Activated T-cell treated with anti-CD3 and anti-CD28 coated beads for 24 hours (primary cell): ENCODE measurements around the gene NR5A1.

Experiments
- DNase-seq: peaks from one replicate; pipeline ENCODE4 v3.0.0-alpha.2; 2020; ENCODE audit warnings: low read depth

Gene NR5A1

DNA sequence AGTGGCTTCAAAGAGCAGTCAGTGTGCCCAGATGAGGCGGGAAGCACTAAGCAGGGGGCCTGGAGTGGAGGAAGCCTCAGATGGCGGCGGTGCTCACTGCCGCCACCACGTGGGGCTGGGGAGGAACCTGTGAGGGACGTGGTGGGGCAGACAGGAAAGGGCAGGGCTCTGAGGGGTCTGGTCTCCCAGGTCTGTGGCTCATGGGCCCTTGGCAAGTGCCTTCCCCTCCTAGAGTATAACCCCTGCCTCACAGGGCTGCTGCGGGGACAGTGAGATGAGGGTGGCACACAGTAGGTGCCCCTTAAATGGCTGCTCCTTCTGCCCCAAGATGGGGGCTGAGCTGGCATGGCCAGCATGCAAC, 26.6 kb downstream of the NR5A1 start:
- DNase-seq = no peak

DNA sequence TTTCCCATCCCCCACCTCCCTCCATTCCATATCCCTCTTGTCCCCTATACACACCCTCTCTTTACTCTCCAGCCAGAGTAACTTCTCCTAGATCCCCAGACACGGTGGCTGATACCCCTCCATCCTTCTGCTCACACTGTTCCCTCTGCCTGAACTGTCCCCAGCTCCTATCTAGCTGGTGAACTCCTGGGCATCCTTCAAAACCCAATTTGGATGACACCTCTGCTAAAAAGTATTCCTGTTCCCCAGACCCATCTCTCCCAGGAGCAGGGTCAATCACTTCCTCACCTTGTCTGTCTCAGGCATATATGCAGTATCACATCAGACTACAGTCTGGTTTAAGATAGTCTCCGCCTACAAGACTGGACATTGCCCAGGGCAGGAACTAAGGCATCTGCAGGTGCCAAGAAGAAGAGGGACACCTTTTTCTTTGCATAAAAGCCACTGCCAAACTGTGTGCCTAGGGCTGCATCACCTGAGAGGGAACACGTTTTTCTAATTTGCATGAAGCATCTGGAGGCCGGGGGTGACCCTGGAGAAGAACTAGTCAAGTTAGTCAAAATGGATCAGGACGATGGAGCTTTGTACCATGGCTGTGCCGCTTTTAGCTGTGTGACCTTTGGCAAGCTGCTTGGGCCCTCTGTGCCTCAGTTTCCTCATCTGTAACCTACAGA, 27.1 kb downstream of the NR5A1 start:
- DNase-seq = no peak

DNA sequence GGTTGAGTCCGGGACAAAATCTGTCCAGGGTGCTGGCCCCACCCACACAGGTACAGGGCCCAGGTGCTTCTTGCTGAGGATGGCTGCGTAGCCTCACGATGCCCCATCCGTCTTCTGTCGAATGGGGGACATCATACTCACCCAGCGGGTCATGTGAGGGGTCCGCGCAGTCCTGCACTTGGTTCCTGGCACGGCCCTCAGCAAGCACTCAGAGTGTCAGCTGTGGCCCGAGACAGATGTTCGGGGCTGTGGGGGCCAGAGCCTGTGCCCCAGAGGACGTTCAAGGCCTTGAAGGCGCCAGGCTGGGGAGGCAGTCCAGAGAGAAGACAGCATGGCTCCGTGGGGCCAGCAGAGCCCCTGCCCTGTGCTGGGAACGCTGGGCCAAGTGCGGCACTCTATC, 27.8 kb downstream of the NR5A1 start:
- no peak for DNase-seq

DNA sequence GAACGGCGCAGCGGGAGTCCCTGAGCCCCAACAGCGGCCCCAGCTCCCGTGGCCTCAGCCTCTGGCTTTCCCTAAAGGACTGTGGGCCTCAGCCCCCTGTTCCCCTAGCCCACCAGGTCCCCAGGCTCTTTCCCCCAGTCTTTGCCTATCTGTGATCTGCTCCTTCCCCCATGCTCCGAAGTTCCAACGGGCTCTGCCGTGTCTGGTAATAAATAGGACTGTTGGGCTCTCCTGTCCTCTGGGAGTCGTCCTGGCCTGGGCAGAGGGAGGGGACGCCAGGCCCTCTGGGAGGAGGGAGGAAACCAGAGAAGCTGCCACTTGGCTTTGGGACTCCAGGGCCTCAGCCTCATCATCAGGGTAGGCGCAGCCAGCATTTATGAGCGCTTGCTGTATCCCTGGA, 28.8 kb downstream of the NR5A1 start:
- DNase-seq = no peak

DNA sequence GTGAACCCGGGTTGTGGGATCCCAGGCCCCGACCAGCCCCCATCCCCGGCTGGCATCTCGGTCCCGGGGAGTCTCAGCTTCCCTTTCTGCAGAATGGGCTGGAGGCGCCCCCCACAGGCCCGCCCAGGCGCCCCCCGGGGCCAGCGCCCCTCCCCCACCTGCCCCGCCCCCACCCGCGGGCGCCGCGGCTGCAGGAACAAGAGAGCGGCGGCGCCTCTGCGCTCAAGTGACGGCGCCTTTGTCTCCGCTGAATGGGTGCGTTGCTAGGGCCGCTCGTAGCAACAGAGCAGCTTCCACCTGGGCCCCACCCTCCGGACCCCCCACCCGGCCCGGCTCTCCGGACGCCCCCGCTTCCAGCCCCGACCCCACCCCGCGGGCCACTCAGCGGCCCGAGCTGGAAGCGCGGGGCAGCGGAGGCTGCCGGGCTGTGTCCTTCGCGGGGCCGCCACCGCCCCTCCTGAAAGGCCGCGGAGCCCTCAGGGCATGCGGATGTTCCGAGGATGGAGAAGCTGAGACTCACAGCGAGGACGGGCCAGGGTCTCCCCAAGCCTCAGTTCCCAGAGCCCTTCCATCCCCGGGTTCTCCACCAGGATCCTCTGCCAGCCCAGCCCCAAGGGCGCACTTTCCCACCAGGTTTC, 29.4 kb downstream of the NR5A1 start:
- DNase-seq = no peak

DNA sequence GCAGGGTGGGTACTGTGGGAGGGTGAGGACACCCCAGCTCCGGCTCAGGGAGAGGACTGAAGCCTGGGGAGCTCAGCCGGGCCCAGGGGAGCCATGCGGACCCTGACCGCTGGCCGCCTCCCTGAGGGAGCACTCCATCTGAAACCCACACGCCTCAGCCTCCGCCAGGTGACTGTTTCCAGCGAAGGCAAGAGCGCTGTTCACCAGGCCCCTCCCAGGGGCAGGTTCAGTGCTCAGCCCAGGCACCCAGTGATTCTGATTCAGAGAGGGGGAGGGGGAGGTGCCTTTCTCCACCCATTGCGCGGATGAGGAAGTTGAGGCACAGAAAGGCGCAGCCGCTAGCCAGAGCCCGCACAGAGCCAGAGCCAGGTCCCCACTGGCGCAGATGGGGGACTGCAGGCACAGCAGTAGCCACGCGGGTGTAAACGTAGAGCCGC, 30.0 kb downstream of the NR5A1 start:
- no peak for DNase-seq

DNA sequence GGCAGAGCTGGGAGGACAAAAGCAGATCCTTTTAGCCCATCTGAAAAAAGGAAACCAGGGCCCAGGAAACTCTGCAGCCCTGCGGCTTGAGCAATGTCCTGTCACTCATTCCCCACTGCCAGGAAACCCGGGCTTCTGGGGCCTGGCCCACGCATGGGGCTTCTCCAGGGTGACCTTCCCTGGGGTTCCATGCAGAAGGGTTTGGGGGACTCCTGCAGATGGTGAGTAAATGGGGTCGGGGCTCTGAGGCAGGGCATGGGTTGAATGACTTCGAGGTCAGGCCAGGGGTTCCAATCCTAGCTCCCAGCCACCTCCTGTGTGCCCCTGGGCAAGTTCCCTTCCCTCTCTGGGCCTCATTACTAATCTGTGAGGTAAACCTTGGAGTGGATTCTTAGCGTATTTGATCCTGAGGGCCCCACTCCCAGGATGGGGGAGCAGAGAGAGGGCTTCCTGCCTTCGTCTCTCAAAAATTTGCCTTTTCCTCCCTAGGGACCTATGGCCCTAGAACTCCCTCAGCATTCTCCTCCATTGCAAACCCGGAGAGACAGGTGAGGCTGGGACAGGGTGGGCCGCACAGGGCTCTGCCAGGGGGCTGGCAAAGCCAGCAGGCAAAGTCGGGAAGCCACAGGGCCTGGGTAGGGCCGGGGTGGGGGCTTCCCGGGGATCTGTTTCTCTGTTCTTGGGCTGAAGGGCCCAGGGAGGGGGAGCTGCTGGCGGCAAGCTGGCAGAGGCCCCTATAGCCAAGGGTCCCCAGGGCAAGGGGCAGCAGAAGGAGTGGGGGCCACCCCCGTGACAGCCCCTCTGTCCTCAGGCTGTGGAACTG, 31.1 kb downstream of the NR5A1 start:
- DNase-seq = no peak

DNA sequence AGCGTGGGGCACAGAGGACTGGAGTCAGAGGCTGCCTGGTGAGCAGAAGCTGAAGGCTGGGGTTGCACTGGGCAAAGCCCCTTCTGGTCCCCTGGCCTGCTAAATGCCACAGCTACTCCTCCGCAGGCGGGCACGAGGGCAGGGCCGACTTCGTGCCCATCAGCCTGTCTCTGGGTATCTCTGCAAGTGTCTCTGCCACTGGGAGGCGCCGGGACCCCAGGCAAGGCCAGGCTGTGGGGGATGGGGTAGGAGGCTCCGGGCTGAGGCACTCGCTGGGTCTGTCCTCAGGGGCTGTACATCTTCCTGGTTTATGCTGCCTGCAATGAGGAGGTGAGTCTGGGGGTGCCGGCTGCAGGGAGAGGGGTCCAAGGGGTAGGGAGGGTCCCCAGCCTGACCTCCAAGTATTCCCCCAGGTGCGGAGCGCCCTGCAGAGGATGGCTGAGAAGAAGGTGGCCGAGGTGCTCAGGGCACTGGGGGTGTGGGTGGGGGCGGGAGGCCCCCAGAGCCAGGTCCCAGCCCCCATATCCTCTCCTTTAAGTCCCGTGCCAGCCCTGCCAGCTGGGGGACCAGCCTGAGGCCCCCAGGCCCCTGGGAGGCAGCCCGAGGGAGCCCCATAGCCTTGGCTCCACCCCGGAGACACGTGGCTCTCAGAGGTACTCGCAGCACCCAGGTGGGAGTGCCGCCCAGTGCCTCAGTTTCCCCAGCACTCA, 31.9 kb downstream of the NR5A1 start:
- DNase-seq = no peak

DNA sequence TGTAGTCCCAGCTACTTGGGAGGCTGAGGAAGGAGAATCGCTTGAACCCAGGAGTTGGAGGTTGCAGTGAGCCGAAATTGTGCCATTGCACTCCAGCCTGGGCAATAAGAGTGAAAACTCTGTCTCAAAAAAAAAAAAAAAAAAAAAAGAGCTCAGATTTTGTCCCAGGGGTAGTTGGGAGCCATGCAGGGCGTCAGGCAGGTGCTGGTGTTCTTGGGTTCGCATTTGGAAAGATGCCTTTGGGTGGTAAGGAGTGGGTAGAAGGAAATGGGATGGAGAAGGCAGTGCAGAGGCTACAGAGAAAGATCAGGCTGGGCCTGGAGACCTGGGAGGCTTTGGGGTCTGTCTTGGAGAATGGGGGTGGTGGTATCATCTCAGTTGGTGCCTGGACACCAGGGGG, 33.0 kb downstream of the NR5A1 start:
- DNase-seq = no peak

DNA sequence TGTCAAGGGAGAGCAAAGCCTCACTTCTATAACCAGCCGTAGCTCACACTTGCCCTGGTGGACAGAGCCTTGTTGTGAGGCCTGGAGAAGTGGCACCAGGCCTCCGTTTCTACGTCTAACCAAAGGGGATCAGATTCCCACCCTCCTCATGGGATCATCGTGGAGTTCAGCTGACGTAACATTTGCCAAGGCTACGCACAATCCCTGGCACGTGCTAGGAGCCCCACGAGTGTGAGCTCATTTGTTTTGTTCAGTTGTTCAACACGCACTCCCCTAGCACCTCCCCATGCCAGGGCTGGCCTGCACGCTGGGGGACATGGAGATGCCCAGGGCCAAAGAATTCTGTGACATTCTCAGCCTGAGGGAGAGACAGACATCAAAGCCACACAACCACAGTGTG, 33.9 kb downstream of the NR5A1 start:
- DNase-seq = no peak

DNA sequence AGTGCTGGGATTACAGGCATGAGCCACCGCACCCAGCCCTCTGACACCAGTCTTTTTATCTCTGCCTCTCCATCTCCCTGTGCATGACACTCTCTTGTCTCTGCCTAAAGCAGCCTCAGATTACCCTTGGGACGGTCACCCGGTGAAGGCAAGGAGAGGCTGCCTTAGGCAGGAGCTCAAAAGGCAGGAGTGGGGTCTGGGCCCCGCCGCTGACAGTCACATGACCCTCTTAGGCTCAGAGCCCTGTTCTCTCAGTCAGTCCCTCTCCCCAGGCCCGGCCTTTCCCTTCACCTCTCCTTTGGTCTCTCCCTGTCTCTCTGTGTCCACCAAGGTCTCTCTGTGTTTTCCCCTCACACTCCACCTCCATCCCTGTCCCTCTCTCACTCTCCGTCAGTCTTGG, 34.4 kb downstream of the NR5A1 start:
- no peak for DNase-seq

DNA sequence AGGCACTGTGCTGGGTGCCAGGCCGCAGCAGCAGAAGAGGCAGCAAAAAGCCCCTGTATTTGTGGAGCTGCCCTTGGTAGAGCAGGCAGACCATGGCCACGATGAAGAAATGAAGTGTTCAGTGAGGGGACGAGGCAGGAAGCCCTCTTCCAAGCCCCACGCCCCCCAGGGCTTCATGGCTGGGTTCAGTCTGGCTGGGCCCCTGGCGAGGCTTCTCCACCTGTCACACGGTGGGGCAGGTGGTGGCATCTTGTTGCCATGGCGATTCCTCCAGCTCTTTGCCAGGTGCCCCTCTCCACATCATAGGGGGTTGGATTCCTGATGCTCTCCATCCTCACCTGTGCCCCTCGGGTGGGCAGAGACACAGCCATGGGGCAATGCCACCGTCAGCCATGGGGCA, 35.4 kb downstream of the NR5A1 start:
- no peak for DNase-seq

DNA sequence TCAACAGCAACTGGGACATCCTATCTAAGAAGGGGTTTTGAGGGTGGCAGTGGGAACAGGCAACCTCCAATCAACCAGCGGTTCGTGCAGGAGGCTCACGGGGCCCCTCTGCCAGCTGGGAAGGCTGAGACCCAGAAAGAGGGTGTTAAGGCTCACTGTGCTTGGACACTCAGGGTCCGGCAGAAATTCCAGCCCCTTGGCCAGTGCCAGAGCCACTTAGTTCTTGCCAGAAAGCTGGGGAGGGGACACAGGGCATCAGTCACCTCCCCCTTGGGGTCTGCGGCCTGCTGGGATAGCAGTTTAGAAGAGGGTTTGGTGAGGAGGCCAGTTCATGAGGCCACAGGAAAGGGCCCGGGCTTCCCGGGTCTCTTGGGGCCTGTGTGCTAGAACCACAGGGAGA, 36.5 kb downstream of the NR5A1 start:
- DNase-seq = no peak

DNA sequence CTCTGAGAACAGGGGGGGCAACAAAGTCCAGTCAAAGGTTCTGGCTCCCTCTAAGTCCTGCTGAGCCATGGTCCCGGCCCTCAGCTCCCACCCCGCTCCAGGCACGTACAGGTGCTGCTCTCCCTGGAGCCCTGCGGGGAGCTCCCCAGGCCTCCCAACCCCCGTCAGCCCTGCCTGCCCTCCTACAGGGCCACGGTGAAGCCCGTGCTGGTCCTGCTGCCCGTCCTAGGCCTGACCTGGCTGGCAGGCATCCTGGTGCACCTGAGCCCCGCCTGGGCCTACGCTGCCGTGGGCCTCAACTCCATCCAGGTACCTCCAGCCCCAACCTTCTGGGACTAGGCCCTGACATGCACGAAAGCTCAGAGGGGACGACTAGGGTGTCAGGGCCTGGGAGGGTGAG, 36.9 kb downstream of the NR5A1 start:
- no peak for DNase-seq

DNA sequence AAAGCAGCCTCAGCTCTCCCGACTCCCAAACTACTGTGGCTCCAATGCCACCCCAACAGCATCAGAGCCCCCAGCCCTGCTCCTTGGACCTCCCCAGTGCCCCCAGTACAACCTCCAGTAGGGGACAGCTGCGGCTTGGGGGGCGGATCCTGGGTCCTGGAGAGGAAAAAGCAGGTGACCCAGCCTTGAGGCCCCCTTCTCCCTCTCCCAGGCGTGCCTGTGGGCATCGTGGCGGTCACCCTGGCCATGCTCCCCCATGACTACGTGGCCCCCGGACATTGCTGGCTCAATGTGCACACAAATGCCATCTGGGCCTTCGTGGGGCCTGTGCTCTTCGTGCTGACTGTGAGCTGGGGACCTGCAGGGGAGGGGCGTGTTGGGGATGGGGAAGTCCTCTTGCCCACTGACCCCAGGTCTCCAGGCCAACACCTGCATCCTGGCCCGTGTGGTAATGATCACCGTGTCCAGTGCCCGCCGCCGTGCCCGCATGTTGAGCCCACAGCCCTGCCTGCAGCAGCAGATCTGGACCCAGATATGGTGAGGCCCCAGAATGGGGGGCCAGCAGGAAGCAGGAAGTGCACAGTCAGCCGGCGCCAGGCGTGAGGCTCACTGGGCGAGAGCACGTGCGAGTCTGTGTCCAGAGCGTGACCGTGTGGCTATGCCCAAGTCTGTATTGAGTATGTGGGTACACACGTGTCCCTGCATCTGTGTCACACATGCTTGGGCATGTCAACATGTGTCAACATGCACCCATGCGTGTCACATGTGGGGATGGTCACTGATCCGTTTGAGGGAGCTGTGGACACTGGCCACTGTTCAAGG, 38.0 kb downstream of the NR5A1 start:
- DNase-seq = no peak

DNA sequence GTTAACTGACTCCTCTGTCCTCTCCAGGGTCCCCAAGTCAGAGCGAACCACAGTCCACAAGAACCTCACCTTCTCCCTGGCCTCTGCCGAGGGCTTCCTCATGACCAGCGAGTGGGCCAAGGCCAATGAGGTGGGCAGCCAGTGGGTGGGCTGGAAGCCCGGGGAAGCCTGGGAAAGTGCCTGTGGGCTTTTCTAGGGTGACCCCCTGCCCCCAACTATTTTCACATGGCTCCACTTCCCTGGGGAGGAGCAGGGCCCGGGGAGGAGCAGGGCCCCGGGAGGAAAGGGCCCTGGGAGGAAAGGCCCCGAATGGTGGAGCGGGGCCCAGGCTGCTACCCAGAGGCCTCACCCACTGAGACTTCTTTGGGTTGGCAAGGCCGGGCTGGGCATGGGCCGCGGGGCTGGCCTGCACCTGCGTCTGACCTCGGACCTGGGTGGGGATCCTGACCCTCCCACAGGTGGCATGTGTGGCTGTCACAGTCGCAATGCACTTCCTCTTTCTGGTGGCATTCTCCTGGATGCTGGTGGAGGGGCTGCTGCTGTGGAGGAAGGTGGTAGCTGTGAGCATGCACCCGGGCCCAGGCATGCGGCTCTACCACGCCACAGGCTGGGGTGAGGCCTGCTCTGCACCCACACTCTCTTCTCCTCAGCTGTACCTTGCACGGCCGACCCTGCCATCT, 39.0 kb downstream of the NR5A1 start:
- no peak for DNase-seq

DNA sequence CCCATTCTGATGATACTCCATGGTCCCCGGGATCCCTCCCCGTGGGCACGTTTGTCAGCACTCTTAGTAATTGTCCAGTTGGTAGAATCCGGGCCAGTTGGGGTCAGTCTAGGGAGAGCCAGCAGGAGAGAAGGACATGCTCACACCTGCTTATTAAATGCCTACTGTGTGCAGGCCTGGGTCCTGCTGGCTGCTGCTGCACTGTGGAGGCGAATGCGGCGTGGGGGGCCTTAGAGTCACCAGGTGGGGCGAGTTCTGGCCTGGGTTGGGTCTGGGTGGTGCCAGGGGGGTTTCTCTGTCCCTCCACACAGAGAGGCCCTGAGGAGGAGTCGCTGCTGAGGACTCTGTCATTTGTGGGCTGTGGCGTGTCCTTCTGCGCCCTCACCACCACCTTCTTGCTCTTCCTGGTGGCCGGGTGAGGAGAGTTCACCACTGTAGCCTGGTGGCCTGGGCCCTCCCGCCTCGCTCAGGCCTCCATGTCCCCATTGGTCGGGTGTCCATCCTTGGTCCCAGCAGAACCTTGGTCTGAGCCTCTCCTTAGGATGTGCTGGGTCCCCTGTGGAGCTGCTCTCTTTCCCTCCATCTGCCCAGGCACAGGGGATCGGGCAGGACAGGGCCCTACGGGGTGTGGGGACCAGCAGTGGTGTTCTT, 39.7 kb downstream of the NR5A1 start:
- no peak for DNase-seq

DNA sequence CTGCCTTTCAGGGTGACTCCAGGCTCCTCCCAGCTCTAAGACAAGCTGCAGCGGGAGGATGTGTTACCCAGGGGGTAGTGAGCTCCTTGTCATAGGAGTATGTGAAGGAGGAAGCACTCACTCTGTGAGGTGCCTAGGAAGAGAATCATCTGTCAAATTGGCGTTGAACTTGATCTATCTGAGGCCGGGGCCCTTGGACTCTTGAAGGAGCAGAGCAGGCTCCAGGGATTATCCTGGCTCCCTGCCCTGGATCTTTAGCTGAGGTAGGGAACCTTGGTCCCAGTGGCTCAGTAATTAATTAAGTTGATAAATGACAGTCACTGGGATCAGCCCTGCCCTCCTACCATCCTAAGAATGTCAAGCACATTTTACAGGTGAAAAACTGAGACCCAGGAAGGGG, 41.5 kb downstream of the NR5A1 start:
- DNase-seq = no peak

DNA sequence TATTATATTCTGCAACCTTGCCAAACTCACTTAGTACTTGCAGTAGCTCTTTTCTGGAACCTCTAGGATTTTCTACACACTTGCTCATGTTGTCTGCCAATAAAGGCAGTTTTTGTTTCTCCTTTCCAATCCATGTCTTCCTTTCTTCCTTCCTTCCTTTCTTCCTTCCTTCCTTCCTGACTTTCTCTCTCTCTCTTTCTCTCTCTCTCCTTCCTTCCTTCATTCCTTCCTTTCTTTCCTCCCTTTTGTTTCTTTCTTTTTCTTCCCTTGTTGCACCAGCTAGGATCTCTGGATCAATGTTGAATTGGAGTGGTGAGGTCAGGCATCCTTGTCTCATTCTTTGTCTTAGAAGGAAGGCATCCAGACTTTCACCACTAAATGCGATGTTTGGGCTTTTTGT, 44.5 kb downstream of the NR5A1 start:
- no peak for DNase-seq

DNA sequence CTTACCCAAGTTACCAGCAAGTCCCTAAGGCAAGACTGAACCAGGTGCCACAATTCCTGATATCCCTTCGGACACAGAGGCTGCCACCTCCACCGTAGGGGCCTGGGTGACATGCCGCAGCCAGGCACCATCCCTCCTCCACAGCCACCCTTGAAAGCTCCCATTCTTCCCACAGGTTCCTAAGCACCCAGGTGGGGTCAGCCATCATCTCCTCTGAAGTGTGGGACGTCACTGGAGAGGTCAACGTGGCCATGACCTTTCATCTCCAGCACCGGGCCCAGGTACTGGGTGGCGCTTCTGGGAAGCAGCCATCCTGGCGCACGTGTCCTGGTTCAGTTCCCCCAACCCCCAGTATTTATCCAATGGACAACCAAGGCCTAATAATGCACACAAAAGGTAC, 48.8 kb downstream of the NR5A1 start:
- no peak for DNase-seq
